GM18909 (cell line): ENCODE data around the gene SIRPB1.
"Not testable (repeated sequence)": the region's sequence is repeated elsewhere in the genome, so short reads cannot be mapped to it uniquely, and the experiment has no call there.

Experiments
- ATAC-seq: cut with Tn5 transposase; IDR thresholded peaks from one replicate; pipeline ENCODE4 v1.9.1; 2021; ENCODE audit warnings: mild to moderate bottlenecking; ENCODE audit not compliant: unreplicated experiment, poor library complexity

Gene SIRPB1

GRCh38 chr20:1619861-1620444, at the start of gene SIRPB1:
Gene SIRPB1, minus strand, starts transcription at chr20:1620009. Its CDS starts 65 bp downstream, at chr20:1619944.
- ATAC-seq = no peak

GRCh38 chr20:1669304-1669703, 49.5 kb upstream of the SIRPB1 start:
- no peak for ATAC-seq

GRCh38 chr20:1667502-1668085, 47.8 kb upstream of the SIRPB1 start:
- no peak for ATAC-seq

GRCh38 chr20:1666802-1667201, 47.0 kb upstream of the SIRPB1 start:
- no peak for ATAC-seq

GRCh38 chr20:1665345-1665744, 45.5 kb upstream of the SIRPB1 start:
- no peak for ATAC-seq

- no peak for ATAC-seq
Measured at GRCh38 chr20:1664911-1665310, 45.1 kb upstream of the SIRPB1 start.

GRCh38 chr20:1663917-1664316, 44.1 kb upstream of the SIRPB1 start:
- ATAC-seq = no peak

GRCh38 chr20:1661542-1662299, 41.9 kb upstream of the SIRPB1 start:
- no peak for ATAC-seq

GRCh38 chr20:1660246-1660645, 40.4 kb upstream of the SIRPB1 start:
- ATAC-seq = no peak

GRCh38 chr20:1657556-1658334, 37.9 kb upstream of the SIRPB1 start, which contains the start of gene SIRPG:
Gene SIRPG, minus strand, starts transcription at chr20:1657779. Its CDS starts 65 bp downstream, at chr20:1657714.
- ATAC-seq = no peak

GRCh38 chr20:1656844-1657243, 37.0 kb upstream of the SIRPB1 start:
- no peak for ATAC-seq

GRCh38 chr20:1654996-1655395, 35.2 kb upstream of the SIRPB1 start:
- no peak for ATAC-seq

- ATAC-seq = no peak
Measured at GRCh38 chr20:1652960-1653359, 33.2 kb upstream of the SIRPB1 start.

- ATAC-seq = no peak
Measured at GRCh38 chr20:1652104-1652503, 32.3 kb upstream of the SIRPB1 start.

- no peak for ATAC-seq
Measured at GRCh38 chr20:1651268-1652058, 31.7 kb upstream of the SIRPB1 start.

GRCh38 chr20:1648101-1648500, 28.3 kb upstream of the SIRPB1 start:
- no peak for ATAC-seq

GRCh38 chr20:1646975-1647431, 27.2 kb upstream of the SIRPB1 start:
- no peak for ATAC-seq

- ATAC-seq = no peak
Measured at GRCh38 chr20:1644101-1644962, 24.5 kb upstream of the SIRPB1 start.

- not testable (repeated sequence) for ATAC-seq
Measured at GRCh38 chr20:1638643-1639042, 18.8 kb upstream of the SIRPB1 start.
